Measurements from ENCODE around the gene ARHGEF2. TPM values are rescaled to one million over a fixed set of nuclear protein-coding genes. Genes with fewer than 3 reads are reported as not detected.

ARHGEF2 gene
- 32.4 and 50.8 TPM in 2 replicates for polyA plus RNA-seq (2012; rRNA removed)
- polyA plus RNA-seq (2012; cell fraction: cytosol; rRNA removed) = 36.5 and 37.6 TPM in 2 replicates
- 165 and 188 TPM in 2 replicates for polyA plus RNA-seq (2012; cell fraction: nucleus; rRNA removed)

- Histone ChIP-seq H2AFZ (ENCODE audit: low read depth) (peak within 1 kb of the TSS; percentile 50), H3K9me2 (no peaks in the 10 kb centered on the region), H3K4me3 (ENCODE audit: low read depth in 2 of 2, low read length in 1 of 2) (peak within 1 kb of the TSS; percentile 88 to 91), H4K20me1 (ENCODE audit: insufficient read depth) (peaks cover 36% of the 10 kb centered on the region), H3K79me2 (ENCODE audit: insufficient read depth) (peaks cover 91% of the 10 kb centered on the region), H3K27ac (ENCODE audit: low read depth in 2 of 2, low read length in 1 of 2) (peak within 1 kb of the TSS; percentile 87 to 93), H3K36me3 (replicated peaks in 1 of 2; ENCODE audit: control insufficient read depth in 1 of 2, insufficient read depth in 2 of 2, low read length in 1 of 2) (no peaks in the 10 kb centered on the region), H3F3A (replicated peaks; ENCODE audit: insufficient read depth) (peaks cover 25% of the 10 kb centered on the region), H3K4me2 (peak within 1 kb of the TSS; percentile 88), H3K9ac (peak within 1 kb of the TSS; percentile 96), H3K27me3 (ENCODE audit: insufficient read depth) (no peaks in the 10 kb centered on the region), H3K4me1 (ENCODE audit: control insufficient read depth in 1 of 2, insufficient read depth in 2 of 2, low read depth in 1 of 2, low read length in 1 of 2) (peaks cover 42 to 57% of the 10 kb centered on the region in 2 experiments), H3K9me3 (no peaks in the 10 kb centered on the region)
- peak; percentile 91 for DNase-seq
- 1% methylated on average over 26 of the region's 52 CpGs for WGBS (ENCODE audit: low lambda C conversion rate)
- ChIA-PET CTCF (interaction anchor here (0.7 to 4.2 kb wide), 12 partner anchors 9 to 113 kb away, joined by 3 to 44 read pairs (median 4); partner anchors contain the start of genes KHDC4 and LAMTOR2), POLR2A (interaction anchor here (0.6 to 2.5 kb wide), 5 partner anchors 10 to 236 kb away, joined by 3 to 12 read pairs (median 4); partner anchors contain the start of gene KHDC4)
- no peak for TF ChIP-seq USF2 (IDR thresholded peaks at IDR 0.05; ENCODE audit: borderline replicate concordance, low read depth, low read length)
- TF ChIP-seq GABPA (IDR thresholded peaks at IDR 0.05; ENCODE audit: low read depth) = peak; percentile 46
- TF ChIP-seq MXI1 (IDR thresholded peaks at IDR 0.05; ENCODE audit: low read depth, low read length) = 0 out of 2 replicates have a peak, but pooled peaks have one; percentile 39
- TF ChIP-seq SIN3A (IDR thresholded peaks at IDR 0.05; ENCODE audit: borderline replicate concordance, low read depth, low read length) = no peak
- no peak for TF ChIP-seq MEF2A (IDR thresholded peaks at IDR 0.05; ENCODE audit: borderline replicate concordance, low read depth)
- no peak for TF ChIP-seq EP300 (IDR thresholded peaks at IDR 0.05; ENCODE audit: borderline replicate concordance in 1 of 2, low read depth in 1 of 2, low read length in 1 of 2)
- TF ChIP-seq RFX5 (IDR thresholded peaks at IDR 0.05; ENCODE audit: low read length) = no peak
- no peak; the same call in 1 of the 2 replicates for TF ChIP-seq FOXM1 (IDR thresholded peaks at IDR 0.05; ENCODE audit: low read depth)
- no peak for TF ChIP-seq FOXJ3 (CRISPR knock-in tag; IDR thresholded peaks at IDR 0.05)
- peak; percentile 36 for TF ChIP-seq CHD2 (IDR thresholded peaks at IDR 0.05; ENCODE audit: low read length, partially characterized antibody)
- TF ChIP-seq ELF1 (IDR thresholded peaks at IDR 0.05) = 0 out of 2 replicates have a peak, but pooled peaks have one; percentile 45
- TF ChIP-seq SMC3 (IDR thresholded peaks at IDR 0.05; ENCODE audit: low read depth, low read length) = no peak
- no peak for TF ChIP-seq RXRA (IDR thresholded peaks at IDR 0.05; ENCODE audit: borderline replicate concordance, low read depth)
- no peak for TF ChIP-seq TCF12 (IDR thresholded peaks at IDR 0.05)
- TF ChIP-seq EZH2phosphoT487 (IDR thresholded peaks at IDR 0.05; ENCODE audit: borderline replicate concordance, low read depth) = no peak
- TF ChIP-seq NRF1 (IDR thresholded peaks at IDR 0.05; ENCODE audit: low read depth, low read length) = no peak
- no peak for TF ChIP-seq YY1 (IDR thresholded peaks at IDR 0.05; ENCODE audit: low read depth)
- TF ChIP-seq RAD21 (IDR thresholded peaks at IDR 0.05; ENCODE audit: low read length) = 0 out of 2 replicates have a peak, but pooled peaks have one; percentile 7
- TF ChIP-seq IRF3 (IDR thresholded peaks at IDR 0.05; ENCODE audit: low read depth, low read length) = no peak
- no peak for TF ChIP-seq JUND (IDR thresholded peaks at IDR 0.05)
- no peak for TF ChIP-seq ZBTB33 (IDR thresholded peaks at IDR 0.05; ENCODE audit: borderline replicate concordance, low read depth)
- no peak for TF ChIP-seq NFIC (IDR thresholded peaks at IDR 0.05; ENCODE audit: borderline replicate concordance)
- no peak for TF ChIP-seq REST (IDR thresholded peaks at IDR 0.05; ENCODE audit: low read depth, low read length)
- TF ChIP-seq FOSL2 (IDR thresholded peaks at IDR 0.05; ENCODE audit: borderline replicate concordance, low read depth) = no peak
- TF ChIP-seq MAX (IDR thresholded peaks at IDR 0.05; ENCODE audit: low read depth) = peak; percentile 62; the same call in 1 of the 2 replicates
- no peak for TF ChIP-seq GATA2 (CRISPR knock-in tag; IDR thresholded peaks at IDR 0.05)
Observed at GRCh38 chr1:155978325-155978972, at the start of gene ARHGEF2. Gene ARHGEF2 (minus strand): TSS chr1:155978547. CDS start chr1:155978427, 120 bp downstream.

Measured in SK-N-SH (cell line).